ENCODE measurements around the gene LYZL6. TPM values are rescaled to one million over a fixed set of nuclear protein-coding genes. Genes with fewer than 3 reads are reported as not detected.

The LYZL6 gene
- not detected for total RNA-seq

GRCh38 chr17:35943537-35943936 lies at the start of gene LYZL6:
Gene LYZL6, minus strand, starts transcription at chr17:35943713. Its CDS starts 4,357 bp downstream, at chr17:35939356.

GRCh38 chr17:35986643-35987042 lies 43.1 kb upstream of the LYZL6 start, which contains the start of gene CCL14:
Gene CCL14, minus strand, starts transcription at chr17:35986729. Its CDS starts 80 bp downstream, at chr17:35986649.

GRCh38 chr17:35981246-35981645 lies 37.7 kb upstream of the LYZL6 start, which contains the start of gene CCL16:
Gene CCL16, minus strand, starts transcription at chr17:35981497. Its CDS starts 77 bp downstream, at chr17:35981420.

GRCh38 chr17:35930211-35931065 lies 13.1 kb downstream of the LYZL6 start, which contains the start of gene RDM1:
Gene RDM1, minus strand, starts transcription at chr17:35930773. Its CDS starts 46 bp downstream, at chr17:35930727.

Small RNA genes lying within 50 kb of the gene (small RNA-seq; reads per million reads assigned to genes)
- 445 reads per million, percentile 97 among the genes with 10 or more reads in this experiment for gene RF00100 (ENCODE audit: low replicate concordance)

Other genes starting within 250 kb of the LYZL6 start
- 6.6 TPM for gene RASL10B, start 212.1 kb downstream of the LYZL6 start, total RNA-seq
- 0.31 TPM for gene GAS2L2, start 190.5 kb downstream of the LYZL6 start, total RNA-seq
- gene C17orf50, start 182.8 kb downstream of the LYZL6 start, total RNA-seq, result not detected
- 9.7 TPM for gene MMP28, start 148.1 kb downstream of the LYZL6 start, total RNA-seq
- gene TAF15, start 134.2 kb downstream of the LYZL6 start, total RNA-seq, result 143 TPM
- gene HEATR9, start 74.8 kb downstream of the LYZL6 start, total RNA-seq, result not detected
- not detected for gene CCL5, start 63.4 kb downstream of the LYZL6 start, total RNA-seq
- 0.94 TPM for gene RDM1, start 12.9 kb downstream of the LYZL6 start, total RNA-seq
- not detected for gene CCL16, start 37.8 kb upstream of the LYZL6 start, total RNA-seq
- not detected for gene CCL14, start 43.0 kb upstream of the LYZL6 start, total RNA-seq
- gene CCL15, start 57.8 kb upstream of the LYZL6 start, total RNA-seq, result not detected
- gene CCL23, start 74.3 kb upstream of the LYZL6 start, total RNA-seq, result not detected
- not detected for gene CCL18, start 120.6 kb upstream of the LYZL6 start, total RNA-seq
- gene CCL3, start 146.4 kb upstream of the LYZL6 start, total RNA-seq, result 2.8 TPM
- 2.8 TPM for gene CCL4, start 160.1 kb upstream of the LYZL6 start, total RNA-seq
- gene TBC1D3B, start 232.9 kb upstream of the LYZL6 start, total RNA-seq, result 13.5 TPM